Keratinocyte (primary cell): ENCODE measurements around the gene FHIT.

Source experiments
- EZH2 ChIP-seq: IDR thresholded peaks from one replicate; pipeline ENCODE4 v1.6.1; 2012; ENCODE audit warnings: inconsistent platforms, mild to moderate bottlenecking, low read length, moderate library complexity
- TF ChIP-seq, protein P1 (sequence below), 3 experiments: IDR thresholded peaks in 1 of 3; conservative IDR thresholded peaks in 1 of 3; optimal IDR thresholded peaks in 1 of 3; 2 replicates in 2 of 3; 3 replicates in 1 of 3; pipeline versions ENCODE3 to v1.5.1; 2011; ENCODE audit warnings: low read length in 3 of 3, mild to moderate bottlenecking in 3 of 3, moderate library complexity in 2 of 3, control low read depth in 1 of 3, inconsistent platforms in 1 of 3; ENCODE audit not compliant: insufficient read depth in 2 of 3; ENCODE audit errors: extremely low read depth in 1 of 3

GRCh38 chr3:59756934-59757333 lies 1494.3 kb downstream of the FHIT start:
- no peak for TF ChIP-seq EZH2
- TF ChIP-seq, protein P1, sequence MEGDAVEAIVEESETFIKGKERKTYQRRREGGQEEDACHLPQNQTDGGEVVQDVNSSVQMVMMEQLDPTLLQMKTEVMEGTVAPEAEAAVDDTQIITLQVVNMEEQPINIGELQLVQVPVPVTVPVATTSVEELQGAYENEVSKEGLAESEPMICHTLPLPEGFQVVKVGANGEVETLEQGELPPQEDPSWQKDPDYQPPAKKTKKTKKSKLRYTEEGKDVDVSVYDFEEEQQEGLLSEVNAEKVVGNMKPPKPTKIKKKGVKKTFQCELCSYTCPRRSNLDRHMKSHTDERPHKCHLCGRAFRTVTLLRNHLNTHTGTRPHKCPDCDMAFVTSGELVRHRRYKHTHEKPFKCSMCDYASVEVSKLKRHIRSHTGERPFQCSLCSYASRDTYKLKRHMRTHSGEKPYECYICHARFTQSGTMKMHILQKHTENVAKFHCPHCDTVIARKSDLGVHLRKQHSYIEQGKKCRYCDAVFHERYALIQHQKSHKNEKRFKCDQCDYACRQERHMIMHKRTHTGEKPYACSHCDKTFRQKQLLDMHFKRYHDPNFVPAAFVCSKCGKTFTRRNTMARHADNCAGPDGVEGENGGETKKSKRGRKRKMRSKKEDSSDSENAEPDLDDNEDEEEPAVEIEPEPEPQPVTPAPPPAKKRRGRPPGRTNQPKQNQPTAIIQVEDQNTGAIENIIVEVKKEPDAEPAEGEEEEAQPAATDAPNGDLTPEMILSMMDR (optimal IDR thresholded peaks at IDR 0.05 in 1 of 3, IDR thresholded peaks at IDR 0.05 in 1 of 3, conservative IDR thresholded peaks at IDR 0.05 in 1 of 3; ENCODE audit: extremely low read depth in 1 of 3, insufficient read depth in 2 of 3, low read length in 3 of 3): no peak
